ELF-1 (cell line): Measurements from ENCODE around the gene MINAR1.
"Not testable (repeated sequence)": the region's sequence is repeated elsewhere in the genome, so short reads cannot be mapped to it uniquely, and the experiment has no call there.

Experiments used
- DNase-seq: peaks from one replicate; pipeline ENCODE4 v3.0.0-alpha.2; 2016; ENCODE audit warnings: low read depth, low spot score

MINAR1 gene, protein sequence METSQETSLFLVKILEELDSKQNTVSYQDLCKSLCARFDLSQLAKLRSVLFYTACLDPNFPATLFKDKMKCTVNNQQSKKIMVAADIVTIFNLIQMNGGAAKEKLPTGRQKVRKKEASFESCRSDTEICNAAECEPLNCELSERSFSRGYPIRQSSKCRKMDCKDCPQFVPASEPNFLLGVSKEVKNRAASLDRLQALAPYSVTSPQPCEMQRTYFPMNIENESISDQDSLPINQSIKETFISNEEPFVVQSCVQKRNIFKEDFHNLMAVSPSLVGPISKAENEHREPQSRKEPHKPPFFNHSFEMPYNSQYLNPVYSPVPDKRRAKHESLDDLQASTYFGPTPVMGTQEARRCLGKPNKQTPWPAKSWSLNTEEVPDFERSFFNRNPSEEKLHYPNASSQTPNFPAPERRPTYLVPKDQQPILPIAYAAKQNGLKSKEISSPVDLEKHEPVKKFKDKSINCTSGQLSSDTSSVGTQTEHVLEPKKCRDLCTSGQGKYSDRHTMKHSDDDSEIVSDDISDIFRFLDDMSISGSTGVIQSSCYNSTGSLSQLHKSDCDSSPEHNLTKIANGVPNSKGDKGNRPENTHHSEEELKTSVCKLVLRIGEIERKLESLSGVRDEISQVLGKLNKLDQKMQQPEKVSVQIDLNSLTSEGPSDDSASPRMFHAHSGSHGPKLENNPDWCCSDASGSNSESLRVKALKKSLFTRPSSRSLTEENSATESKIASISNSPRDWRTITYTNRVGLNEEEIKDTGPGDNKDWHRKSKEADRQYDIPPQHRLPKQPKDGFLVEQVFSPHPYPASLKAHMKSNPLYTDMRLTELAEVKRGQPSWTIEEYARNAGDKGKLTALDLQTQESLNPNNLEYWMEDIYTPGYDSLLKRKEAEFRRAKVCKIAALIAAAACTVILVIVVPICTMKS

DNA sequence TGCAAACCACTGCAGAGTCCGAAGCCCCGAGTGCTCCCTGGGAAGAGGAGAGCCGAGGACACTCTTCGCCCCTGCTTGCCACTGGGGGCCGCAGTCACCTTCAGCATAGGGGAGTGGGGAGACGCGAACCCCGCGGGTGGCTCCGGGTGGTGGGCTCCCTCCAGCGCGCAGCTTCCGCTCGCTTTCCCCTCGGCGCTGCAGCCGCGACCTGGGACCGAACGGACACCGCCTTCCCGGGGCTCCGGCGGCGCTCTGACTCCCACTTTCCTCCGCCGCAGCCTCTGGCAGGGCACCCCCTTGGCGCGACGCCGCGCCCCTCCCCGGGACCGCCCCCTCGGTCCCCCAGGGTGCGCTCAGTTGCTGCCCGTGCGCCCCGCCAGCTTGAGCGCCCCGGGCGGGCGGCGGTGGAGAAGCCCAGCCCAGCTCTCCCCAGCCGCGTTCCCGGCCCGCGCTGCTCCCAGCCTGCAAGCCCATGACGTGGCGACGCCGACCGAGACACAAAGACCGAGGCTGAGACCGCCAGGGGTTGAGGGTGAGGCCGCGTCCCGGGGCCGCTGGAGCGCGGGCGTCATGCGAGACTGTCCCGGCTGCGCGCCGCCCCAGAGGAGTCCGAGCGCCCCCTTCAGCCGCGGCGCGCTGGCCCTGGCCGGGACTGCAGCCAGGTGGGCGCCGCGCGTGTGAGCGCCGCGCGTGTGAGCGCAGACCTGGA is at the start of gene MINAR1:
Gene MINAR1 (plus strand): TSS at position 701 of the 709 bp plus-strand sequence. CDS start 23,812 bp downstream, outside the sequence.
- DNase-seq: peak; percentile 74

DNA sequence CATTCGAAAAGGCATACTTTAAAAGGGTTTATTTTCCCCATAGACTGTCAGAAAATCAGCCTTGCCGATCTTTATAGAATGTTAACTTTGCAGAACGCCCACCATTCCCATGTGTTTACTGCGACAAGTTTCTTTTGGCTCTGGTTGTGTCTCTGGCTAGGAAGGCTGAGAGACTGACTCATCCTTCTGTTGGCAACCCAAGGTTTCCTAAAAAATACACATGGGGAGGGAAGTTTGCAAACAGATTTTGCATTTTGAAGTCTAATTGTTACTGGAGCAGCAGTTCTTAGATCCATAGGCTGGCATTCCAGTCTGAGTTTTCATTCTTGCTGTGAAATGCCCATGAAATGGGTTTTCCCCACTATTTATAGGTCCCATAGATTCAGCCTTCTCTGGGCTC is 37.9 kb upstream of the MINAR1 start:
- DNase-seq: no peak

DNA sequence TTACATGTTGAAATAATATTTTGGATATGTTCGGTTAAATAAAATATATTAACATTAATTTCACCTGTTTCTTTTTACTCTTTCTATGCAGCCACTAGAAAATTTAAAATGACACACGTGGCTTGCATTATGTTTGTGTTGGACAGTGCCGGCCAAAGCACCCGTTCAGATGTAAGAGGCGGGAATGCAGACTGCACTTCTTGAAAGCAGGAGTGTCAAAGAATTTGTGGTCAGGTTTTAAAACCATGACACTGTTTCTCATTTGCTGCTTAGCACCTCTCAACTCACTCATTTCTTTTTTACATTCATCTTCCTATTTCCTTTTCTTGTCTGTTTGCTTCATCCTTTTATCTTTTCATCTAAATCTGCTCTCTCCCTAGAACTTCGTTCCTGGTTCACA is 35.3 kb upstream of the MINAR1 start:
- no peak for DNase-seq

DNA sequence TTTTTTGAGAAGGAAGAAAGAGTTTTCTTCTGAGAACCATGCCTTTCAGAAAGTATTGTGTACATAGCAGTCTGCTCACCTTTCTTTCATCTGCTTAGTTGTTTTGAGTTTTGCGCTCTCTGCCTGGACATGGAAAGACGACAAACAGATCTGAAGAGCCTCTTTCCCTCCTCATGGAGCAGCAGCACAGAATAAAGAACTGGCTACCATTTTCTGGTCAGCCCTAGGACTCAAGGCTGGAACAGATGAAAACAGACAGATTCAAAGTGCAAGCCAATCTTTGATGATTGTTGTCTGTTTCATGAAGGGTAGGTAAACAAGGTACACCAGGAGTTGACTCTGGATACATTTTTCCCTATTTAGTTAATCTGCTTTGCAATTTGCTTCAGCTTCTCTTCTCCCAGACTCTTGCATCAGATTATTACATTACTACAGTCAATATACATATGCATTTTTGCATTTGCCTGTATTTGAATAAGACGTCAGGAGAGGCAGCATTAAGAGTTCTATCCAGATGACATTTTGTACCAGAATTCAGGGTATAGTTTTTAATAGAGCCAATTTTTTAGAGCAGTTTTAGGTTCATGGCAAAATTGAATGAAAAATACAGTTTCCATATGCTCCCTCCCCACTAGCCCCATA is 34.7 kb upstream of the MINAR1 start:
- no peak for DNase-seq

DNA sequence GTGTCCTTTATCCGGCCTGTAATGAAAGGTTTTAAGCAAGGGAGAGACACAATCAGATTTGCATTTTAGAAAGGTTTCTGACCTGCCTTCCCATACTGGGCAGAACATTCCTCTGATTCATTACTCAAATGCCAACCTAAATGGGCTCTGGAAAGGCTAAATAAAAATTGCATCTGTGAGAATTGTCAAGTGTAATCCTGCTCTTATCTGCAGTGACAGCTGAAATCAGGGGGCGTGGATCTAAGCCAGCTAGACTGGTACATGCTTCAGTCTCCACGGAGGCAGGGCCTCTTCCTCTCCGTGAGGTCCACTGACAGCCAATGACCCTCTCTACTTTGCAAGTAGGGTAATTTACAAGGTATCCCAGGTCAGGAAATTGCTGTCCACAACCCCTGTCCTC is 32.5 kb upstream of the MINAR1 start:
- no peak for DNase-seq

DNA sequence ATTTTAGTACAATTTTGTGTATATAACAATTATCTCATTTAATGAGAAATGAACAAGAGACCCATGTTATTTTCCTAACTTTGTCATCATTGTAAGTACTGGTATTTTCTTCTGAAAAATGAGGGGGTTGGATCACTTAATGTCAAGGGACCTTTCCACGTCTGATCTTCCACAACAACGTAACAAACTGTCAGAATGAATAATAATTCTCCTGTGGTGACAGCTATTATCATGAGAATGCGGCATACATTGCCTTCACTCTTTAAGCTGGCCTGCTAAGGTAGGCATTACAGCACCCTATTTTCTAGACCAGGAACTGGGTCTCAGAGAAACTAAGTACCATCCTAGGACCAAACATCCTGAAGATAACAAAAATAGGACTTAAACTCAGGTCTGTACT is 31.5 kb upstream of the MINAR1 start:
- no peak for DNase-seq

DNA sequence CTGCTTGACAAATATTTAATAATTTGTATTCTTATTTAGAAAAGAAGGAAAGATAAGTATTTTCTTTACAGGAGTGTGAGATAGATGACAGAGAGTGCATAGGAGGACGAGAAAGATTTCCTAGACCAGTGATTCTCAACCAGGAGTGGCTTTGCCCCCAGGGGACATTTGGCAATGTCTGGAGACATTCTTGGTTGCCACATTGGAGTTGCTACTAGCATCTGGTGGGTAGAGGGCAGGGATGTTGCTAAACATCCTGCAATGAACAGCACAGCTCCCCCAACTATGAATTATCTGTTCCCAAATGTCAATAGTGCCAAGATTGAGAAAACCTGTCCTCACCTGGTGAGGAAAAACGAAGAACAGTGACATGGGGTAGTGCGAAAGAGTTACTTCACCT is 30.8 kb upstream of the MINAR1 start:
- DNase-seq: no peak

DNA sequence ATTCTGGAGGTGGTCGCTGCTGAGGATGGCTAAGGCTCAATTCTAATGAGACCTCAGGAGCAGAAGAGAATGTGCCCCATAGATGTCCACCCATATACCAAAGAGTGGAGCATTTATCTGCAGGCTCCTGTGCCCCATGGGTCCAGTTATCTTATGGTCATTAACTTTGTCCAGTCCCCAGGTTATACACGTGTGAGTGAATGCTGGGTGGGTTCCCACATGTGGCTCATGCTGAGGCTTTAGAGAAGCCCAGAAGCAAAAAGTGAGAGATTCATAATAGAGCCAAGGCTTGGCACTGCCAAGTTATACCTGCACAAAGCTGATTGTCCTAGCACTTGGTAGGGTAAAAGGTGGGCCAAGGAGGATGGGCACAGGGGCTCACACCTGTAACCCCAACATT is 30.0 kb upstream of the MINAR1 start:
- no peak for DNase-seq

DNA sequence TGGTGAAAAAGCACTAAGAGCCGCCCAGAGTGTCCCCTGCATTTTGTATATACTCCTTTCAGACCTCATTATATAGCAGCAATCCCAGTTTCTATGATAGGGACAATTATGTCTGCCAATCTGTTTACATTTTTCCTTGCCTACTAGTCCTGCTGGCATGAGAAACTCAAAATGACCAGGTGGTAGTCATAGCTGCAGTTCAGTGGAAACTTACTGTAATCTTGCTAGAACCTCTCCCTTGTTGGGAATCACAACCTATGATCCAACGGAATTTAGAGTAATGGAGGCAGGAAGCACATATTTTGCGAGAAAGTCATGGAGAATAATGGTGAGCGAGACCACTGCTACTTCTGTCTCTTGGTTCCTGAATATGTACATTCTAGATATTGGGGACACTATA is 28.6 kb upstream of the MINAR1 start:
- no peak for DNase-seq

DNA sequence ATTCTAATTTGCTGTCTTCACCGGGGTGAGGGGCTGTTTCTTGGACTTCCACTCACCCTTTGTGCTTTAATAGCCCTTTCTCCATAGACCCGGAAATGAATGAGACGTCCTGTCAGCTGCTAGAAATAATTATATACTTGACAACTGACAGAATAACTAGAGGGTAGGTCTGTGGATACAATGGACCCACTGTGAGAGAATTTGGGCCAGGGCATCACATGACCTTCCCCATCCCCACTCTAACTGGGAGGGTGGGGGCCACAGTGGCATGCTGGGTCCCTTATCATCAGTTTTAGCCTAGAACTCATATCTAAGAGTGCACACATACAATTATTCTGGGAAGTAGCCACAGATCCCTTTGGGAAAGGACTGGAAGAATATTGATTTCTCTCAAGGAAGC is 25.9 kb upstream of the MINAR1 start:
- no peak for DNase-seq

DNA sequence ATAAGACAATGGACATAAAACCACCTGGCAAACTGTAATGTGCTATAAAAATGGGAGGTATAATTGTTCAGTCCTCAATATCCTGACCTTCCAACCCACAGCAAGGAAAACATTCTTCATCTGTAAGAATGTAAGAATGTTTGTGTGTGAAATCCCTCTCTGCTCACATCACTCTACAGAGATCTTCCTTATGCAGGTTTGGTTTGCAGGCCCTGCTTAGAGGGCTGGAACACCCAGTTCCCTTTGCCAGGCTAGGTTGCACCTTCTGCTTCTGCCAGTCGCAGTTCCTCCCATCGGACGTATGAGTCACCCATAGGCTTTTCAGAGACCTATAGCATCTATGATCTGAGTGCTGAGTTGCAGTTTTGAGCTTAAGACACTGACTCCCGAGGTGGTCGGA is 24.1 kb upstream of the MINAR1 start:
- no peak for DNase-seq

DNA sequence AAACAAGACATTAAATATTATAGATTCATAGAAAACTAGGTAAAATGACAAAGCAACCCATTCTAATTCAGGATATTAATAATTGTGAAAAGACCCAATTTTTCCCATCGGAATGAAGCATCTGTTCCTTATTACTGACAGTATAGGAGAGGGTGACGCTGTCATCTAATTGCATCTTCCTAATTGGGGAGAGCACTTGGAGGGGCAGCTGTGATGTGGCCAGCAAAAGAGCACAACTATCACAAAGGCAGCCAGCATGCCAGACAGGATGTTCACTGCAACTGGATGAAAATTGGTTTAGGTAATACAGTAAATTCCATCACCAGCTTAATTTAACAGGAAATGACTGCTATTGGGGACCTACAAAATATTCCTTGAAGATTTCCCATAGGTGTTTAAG is 21.9 kb upstream of the MINAR1 start:
- DNase-seq: no peak

DNA sequence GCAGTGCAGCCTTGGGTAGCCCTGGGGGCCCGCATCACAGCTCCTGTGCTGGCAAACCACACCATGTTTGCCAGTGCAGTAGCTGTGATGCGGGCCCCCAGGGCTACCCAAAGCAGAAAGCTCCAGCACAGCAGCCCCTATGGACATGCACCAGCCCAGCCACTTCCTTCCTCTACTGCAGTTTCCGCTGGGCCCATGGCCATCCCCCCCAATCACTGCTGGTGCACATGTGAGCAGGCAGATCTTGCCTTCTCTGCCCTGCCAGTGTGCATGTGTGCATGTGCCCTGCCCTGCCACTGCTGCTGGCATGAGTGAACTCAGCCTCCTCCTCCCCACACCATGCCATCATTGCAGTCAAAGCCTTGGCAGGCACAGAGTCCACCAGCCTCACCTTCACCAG is 20.1 kb upstream of the MINAR1 start:
- no peak for DNase-seq

DNA sequence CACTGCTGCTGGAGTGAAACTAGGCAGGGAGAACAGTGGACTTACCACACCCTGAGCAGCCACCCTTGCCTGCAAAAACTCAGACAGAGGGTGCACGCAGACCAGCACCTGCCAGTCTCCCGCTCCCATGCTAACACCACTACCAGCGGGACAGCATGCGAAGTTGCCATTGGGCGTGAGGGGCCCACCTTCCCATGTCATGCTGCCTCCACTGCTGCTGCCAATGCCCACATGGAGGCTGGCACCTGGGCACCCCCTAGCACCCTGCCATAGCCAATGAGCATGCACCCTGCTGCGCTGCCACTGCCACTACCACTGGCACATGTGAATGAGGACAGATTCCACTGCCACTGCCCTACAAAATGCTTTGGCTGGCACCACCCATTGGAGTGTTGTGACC is 19.7 kb upstream of the MINAR1 start:
- no peak for DNase-seq

DNA sequence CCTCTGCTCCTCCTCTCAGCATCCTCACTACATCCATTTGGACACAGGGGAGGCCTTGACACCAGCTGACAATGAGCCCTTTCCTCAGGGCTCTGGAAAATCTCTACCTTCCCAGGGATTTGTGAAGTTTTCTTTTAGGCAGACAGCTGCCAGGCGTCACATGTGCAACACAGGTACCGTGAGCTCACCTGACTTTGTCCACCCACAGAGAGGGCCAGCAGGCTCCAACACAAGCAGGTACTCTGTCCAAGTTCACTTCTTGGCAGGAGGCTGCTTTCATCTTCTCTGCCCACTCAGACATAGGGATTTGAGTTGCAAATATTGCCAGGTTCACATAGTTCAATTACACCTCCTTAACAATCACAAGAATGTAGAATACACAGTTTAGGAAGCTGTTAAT is 15.3 kb upstream of the MINAR1 start:
- DNase-seq: no peak

DNA sequence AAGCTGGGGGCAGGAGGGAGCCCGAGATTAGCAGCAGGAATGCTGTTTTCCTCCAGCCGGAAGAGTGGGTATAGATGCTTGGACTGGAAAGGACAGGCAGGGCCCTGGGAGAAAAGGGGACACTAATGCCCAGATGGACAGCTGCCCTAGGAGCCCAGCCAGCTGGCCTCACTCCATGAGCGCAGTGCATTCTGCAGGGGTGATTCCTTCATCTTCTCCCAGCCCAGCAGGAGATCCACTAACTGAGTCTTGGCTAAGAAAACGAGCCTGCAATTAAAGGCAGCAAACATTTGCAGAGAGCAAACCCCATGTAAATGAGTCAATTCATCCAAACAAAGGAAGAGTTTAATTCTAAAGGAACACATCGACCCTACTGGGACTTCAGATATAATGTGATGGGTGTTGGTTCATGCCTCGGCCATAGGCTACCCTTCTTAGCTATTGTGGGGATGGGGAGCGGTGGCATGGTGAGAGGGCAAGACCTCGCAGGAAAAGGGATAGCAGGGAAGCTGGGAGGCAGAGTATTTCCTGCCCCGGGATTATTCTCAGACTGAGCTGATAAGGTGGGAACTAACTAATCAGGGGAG is 13.3 kb upstream of the MINAR1 start:
- DNase-seq: peak; percentile 11

DNA sequence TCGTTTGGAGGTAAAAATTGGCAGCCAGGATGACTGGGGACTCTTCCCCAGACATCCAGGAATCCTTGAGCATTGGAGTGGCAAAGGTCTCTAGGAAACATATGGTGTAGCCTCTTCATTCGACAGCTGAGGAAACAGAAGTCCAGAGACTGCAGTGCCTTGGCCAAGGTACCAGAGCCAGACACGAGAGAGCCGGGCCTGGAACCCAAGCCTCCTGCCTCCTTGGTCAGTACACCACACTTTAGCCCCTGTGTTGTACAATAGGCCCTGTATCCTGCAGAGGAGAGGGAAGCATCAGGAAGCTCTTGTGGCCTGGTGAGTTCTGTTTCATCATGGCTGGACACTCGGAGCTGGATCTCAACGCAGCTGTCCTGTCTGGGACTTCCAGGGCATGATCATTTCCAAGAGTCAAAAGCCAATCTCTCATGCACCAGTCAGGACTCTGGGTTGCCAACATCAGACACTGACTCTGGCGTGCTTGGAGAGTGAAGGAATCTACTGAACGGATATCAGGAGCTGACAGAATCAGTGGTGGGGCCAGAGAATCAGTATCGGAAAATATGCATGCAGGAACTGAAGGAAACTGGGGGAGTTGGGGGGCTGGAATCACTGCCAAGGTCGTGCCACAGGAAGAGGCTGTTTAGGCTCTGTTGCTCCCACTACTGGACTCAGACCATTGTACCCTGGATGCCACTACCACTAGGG is 6.4 kb upstream of the MINAR1 start:
- no peak for DNase-seq

DNA sequence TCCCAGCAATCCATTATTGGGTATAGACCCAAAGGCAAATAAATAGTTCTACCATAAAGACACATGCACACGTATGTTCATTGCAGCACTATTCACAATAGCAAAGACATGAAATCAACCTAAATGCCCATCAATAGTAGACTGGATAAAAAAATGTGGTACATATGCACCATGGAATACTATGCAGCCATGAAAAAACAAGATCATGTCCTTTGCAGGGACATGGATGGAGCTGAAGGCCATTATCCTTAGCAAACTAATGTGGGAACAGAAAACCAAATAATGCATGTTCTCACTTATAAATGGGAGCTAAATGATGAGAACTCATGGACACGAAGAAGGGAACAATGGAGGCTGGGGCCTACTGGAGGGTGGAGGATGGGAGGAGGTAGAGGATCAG is 5.2 kb upstream of the MINAR1 start:
- DNase-seq: not testable (repeated sequence)

DNA sequence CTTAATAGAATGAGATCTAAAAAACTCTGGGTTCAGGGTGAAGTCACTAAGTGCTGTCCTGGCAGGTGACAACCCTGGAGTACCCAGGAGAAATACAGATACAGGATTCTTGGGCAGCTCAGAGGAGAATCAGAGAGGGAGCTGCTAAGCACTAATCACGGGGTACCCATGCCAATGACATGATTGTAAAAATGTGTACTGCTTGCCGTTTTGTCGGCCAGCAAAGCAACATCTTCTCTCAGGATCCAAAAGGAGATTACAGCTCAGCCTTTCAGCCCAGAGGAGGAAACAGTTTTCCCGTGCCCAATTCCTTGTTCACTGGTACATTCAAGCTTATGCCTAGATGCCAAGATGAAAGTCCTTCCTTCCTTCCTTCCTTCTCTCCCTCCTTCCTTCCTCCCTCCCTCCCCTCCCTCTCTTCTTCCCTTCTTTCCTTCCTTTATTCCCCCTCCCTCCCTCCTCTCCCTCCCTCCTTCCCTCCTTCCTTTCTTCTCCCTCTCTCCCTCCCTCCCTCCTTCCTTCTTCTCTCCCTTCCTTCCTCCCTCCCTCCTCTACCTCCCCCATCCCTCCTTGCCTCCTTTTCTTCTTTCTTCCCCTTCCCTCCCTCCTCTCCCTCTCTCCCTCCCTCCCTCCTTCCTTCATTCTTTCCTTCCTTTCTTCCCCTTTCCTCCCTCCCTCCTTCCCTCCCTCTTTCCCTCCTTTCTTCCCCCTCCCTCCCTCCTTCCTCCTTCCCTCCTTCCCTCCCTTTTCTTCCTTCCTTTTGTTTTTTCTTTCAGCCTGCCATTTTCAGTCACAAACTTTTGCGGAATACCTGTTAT is 4.1 kb upstream of the MINAR1 start:
- DNase-seq: no peak
